HCT116 (cell line): ENCODE results near the gene INPPL1. TPM values are rescaled to one million over a fixed set of nuclear protein-coding genes. Genes with fewer than 3 reads are reported as not detected.

Experiments
- ATAC-seq: fragments of 200-7000 bp; cut with Tn5 transposase; 2 replicates; pipeline ENCODE4 v1.9.1; 2020; ENCODE audit warnings: mild to moderate bottlenecking, moderate library complexity
- BruUV-seq: library from RNA; stranded (reverse); fragments of 400-500 nt; replicated peaks from 2 replicates; lab custom pipeline; 2021; lab: Mats Ljungman, UMichigan
- CTCF ChIA-PET: fragments of 300-600 bp; sonication (Branson Sonifier 250); formaldehyde crosslinking; loops from one replicate; lab custom pipeline; 2021; ENCODE audit warnings: antibody characterized with exemption; lab: Charles Lee
- POLR2A ChIA-PET: fragments of 300-600, 350-600 bp; sonication (Branson Sonifier 250); formaldehyde crosslinking; loops from one replicate; lab custom pipeline; 2021; ENCODE audit warnings: antibody characterized with exemption; lab: Charles Lee
- RAD21 ChIA-PET, 2 experiments: fragments of 300-600 bp; sonication (Branson Sonifier 250); formaldehyde crosslinking; loops; one replicate each; lab custom pipeline; 2023; ENCODE audit warnings: low total read pairs in 2 of 2; ENCODE audit not compliant: uncharacterized antibody in 2 of 2, unreplicated experiment in 2 of 2, low non-redundant PET in 1 of 2; lab: Charles Lee
- DNase-seq: peaks from one replicate; pipeline ENCODE4 v3.0.0-alpha.2; 2010; ENCODE audit warnings: low read depth, low spot score
- H2AFZ ChIP-seq: fragments of 200-600 bp; shearing (Covaris generic), sonication (generic); 2 replicates; pipeline ENCODE4 v1.6.1; 2017; ENCODE audit warnings: low read depth, mixed run types, mixed read lengths, antibody characterized with exemption, low read length; ENCODE audit not compliant: poor library complexity, severe bottlenecking
- H3K27ac ChIP-seq: 2 replicates; pipeline ENCODE4 v1.5.1; 2012; ENCODE audit warnings: low read depth, low read length
- H3K27me3 ChIP-seq: fragments of 200-600 bp; sonication (generic); 2 replicates; pipeline ENCODE4 v1.6.1; 2016; ENCODE audit warnings: mixed run types, low read length, mixed read lengths; ENCODE audit not compliant: insufficient read depth
- H3K36me3 ChIP-seq, 2 experiments: fragments of 200-500 bp in 1 of 2; fragments of 200-600 bp in 1 of 2; sonication (Bioruptor generic) in 1 of 2; sonication (generic) in 1 of 2; 2 replicates each; pipeline versions ENCODE4 v1.5.1 to v1.6.1; 2014 to 2016; ENCODE audit warnings: low read length in 2 of 2, inconsistent platforms in 1 of 2, mixed read lengths in 1 of 2, mixed run types in 1 of 2; ENCODE audit not compliant: insufficient read depth in 2 of 2, control insufficient read depth in 1 of 2
- H3K4me1 ChIP-seq, 2 experiments: fragments of 200-600 bp in 1 of 2; sonication (generic) in 1 of 2; 2 replicates each; pipeline versions ENCODE4 v1.5.1 to v1.6.1; 2012 to 2017; ENCODE audit warnings: low read length in 2 of 2, inconsistent platforms in 1 of 2, mild to moderate bottlenecking in 1 of 2, mixed read lengths in 1 of 2, mixed run types in 1 of 2, moderate library complexity in 1 of 2; ENCODE audit not compliant: insufficient read depth in 2 of 2, control insufficient read depth in 1 of 2
- H3K4me2 ChIP-seq: fragments of 200-600 bp; sonication (generic); 2 replicates; pipeline ENCODE4 v1.6.1; 2017; ENCODE audit warnings: mixed run types, low read length, mixed read lengths
- H3K4me3 ChIP-seq, 2 experiments: fragments of 200-600 bp in 1 of 2; sonication (generic) in 1 of 2; replicated peaks in 1 of 2; 2 replicates each; pipeline ENCODE4 v1.5.1; 2011 to 2016; ENCODE audit warnings: low read length in 2 of 2, control low read depth in 1 of 2, low read depth in 1 of 2, mild to moderate bottlenecking in 1 of 2, mixed read lengths in 1 of 2, mixed run types in 1 of 2
- H3K79me2 ChIP-seq: fragments of 200-600 bp; sonication (generic); 2 replicates; pipeline ENCODE4 v1.6.1; 2017; ENCODE audit warnings: mild to moderate bottlenecking, mixed run types, low read length, moderate library complexity, mixed read lengths; ENCODE audit not compliant: insufficient read depth
- H3K9ac ChIP-seq: fragments of 200-600 bp; sonication (generic); 2 replicates; pipeline ENCODE4 v1.6.1; 2016; ENCODE audit warnings: low read length, mixed read lengths
- H3K9me2 ChIP-seq: fragments of 200-600 bp; sonication (generic), shearing (Covaris generic); 2 replicates; pipeline ENCODE4 v1.6.1; 2017; ENCODE audit warnings: mixed run types, mild to moderate bottlenecking, moderate library complexity; ENCODE audit not compliant: insufficient read depth
- H3K9me3 ChIP-seq, 2 experiments: fragments of 200-500 bp in 1 of 2; fragments of 200-600 bp in 1 of 2; sonication (Bioruptor generic) in 1 of 2; sonication (generic) in 1 of 2; 2 replicates each; pipeline ENCODE4 v1.6.1; 2014 to 2017; ENCODE audit warnings: low read length in 2 of 2, mixed read lengths in 2 of 2, inconsistent platforms in 1 of 2, low read depth in 1 of 2, mild to moderate bottlenecking in 1 of 2, mixed run types in 1 of 2, moderate library complexity in 1 of 2; ENCODE audit not compliant: control insufficient read depth in 1 of 2, insufficient read depth in 1 of 2
- H4K20me1 ChIP-seq: fragments of 200-600 bp; sonication (generic), shearing (Covaris generic); 2 replicates; pipeline ENCODE4 v1.6.1; 2017; ENCODE audit warnings: mixed run types, mild to moderate bottlenecking, moderate library complexity; ENCODE audit not compliant: insufficient read depth
- ATF3 ChIP-seq: IDR thresholded peaks from 2 replicates; pipeline ENCODE4 v1.6.1; 2012
- CBX3 ChIP-seq: IDR thresholded peaks from 2 replicates; pipeline ENCODE4 v1.6.1; 2012; ENCODE audit warnings: low read depth
- CTCF ChIP-seq, 3 experiments: fragments of 200-600 bp in 1 of 3; sonication (generic) in 1 of 3; IDR thresholded peaks in 2 of 3; conservative IDR thresholded peaks in 1 of 3; 2 replicates each; pipeline ENCODE4 v1.5.1; 2012 to 2017; ENCODE audit warnings: low read depth in 2 of 3, low read length in 2 of 3, antibody characterized with exemption in 1 of 3, borderline replicate concordance in 1 of 3, control low read depth in 1 of 3, mild to moderate bottlenecking in 1 of 3, mixed read lengths in 1 of 3, mixed run types in 1 of 3, moderate library complexity in 1 of 3; ENCODE audit not compliant: insufficient read depth in 1 of 3
- EGR1 ChIP-seq: IDR thresholded peaks from 2 replicates; pipeline ENCODE4 v1.6.1; 2012; ENCODE audit warnings: low read depth
- ELF1 ChIP-seq: IDR thresholded peaks from 2 replicates; pipeline ENCODE4 v1.6.1; 2012; ENCODE audit warnings: low read depth, borderline replicate concordance
- EZH2 ChIP-seq: fragments of 200-600 bp; sonication (generic); IDR thresholded peaks from 2 replicates; pipeline ENCODE4 v1.6.1; 2017; ENCODE audit warnings: antibody characterized with exemption, mixed run types
- EZH2phosphoT487 ChIP-seq: fragments of 200-600 bp; IDR thresholded peaks from 2 replicates; pipeline ENCODE4 v1.6.1; 2018; ENCODE audit warnings: antibody characterized with exemption, borderline replicate concordance
- FOSL1 ChIP-seq: IDR thresholded peaks from 2 replicates; pipeline ENCODE4 v1.6.1; 2012; ENCODE audit warnings: low read depth
- JUND ChIP-seq: IDR thresholded peaks from 2 replicates; pipeline ENCODE4 v1.6.1; 2012
- MAX ChIP-seq: IDR thresholded peaks from 2 replicates; pipeline ENCODE4 v1.6.1; 2012
- POLR2A ChIP-seq: IDR thresholded peaks from 2 replicates; pipeline ENCODE4 v1.7.0; 2011; ENCODE audit warnings: borderline replicate concordance; ENCODE audit not compliant: insufficient read depth, insufficient read length; ENCODE audit errors: extremely low read depth
- POLR2AphosphoS5 ChIP-seq: IDR thresholded peaks from 2 replicates; pipeline ENCODE4 v1.6.1; 2011; ENCODE audit warnings: mild to moderate bottlenecking, low read depth, low read length, moderate library complexity
- SIN3A ChIP-seq: IDR thresholded peaks from 2 replicates; pipeline ENCODE4 v1.6.1; 2012; ENCODE audit warnings: low read depth
- SP1 ChIP-seq: IDR thresholded peaks from 2 replicates; pipeline ENCODE4 v1.6.1; 2012; ENCODE audit warnings: low read depth
- YY1 ChIP-seq: IDR thresholded peaks from 2 replicates; pipeline ENCODE4 v1.6.1; 2011; ENCODE audit warnings: low read length, low read depth, moderate library complexity, mild to moderate bottlenecking; ENCODE audit not compliant: insufficient replicate concordance; ENCODE audit errors: extremely low read depth
- ZFX ChIP-seq: fragments of 450-650 bp; IDR thresholded peaks from 2 replicates; pipeline ENCODE4 v1.6.1; 2017
- ZNF274 ChIP-seq: fragments of 200-500 bp; sonication (Bioruptor generic); IDR thresholded peaks from 2 replicates; pipeline ENCODE4 v1.6.1; 2014; ENCODE audit warnings: mild to moderate bottlenecking, low read depth, low read length, inconsistent platforms
- intact Hi-C: fragments of 100-400 bp; cut with micrococcal nuclease; formaldehyde crosslinking; loops from 2 replicates; pipeline ENCODE4 v1.10.0; 2022
- total RNA-seq: library from RNA; stranded (reverse); gene quantifications from one replicate; pipeline ENCODE4 v1.2.1, GENCODE V29; 2021; ENCODE audit not compliant: unreplicated experiment

The INPPL1 gene
- total RNA-seq, 1 experiment from 2014 or later = 132 TPM

GRCh38 chr11:72240461-72241290 lies 16.1 kb downstream of the INPPL1 start:
- ChIA-PET CTCF (interaction anchor here (1.0 kb wide), 1 partner anchor 191 kb away, joined by 3 read pairs; no protein-coding TSS in a partner anchor), POLR2A (no interaction called here), RAD21 (no interaction called here)
- H3K9me3 ChIP-seq = no peaks in the 10 kb centered on the region
- H3K27me3 ChIP-seq = no peaks in the 10 kb centered on the region
- H3K4me3 ChIP-seq = no peak overlapping the region
- H2AFZ ChIP-seq = no peak overlapping the region
- TF ChIP-seq CTCF (IDR thresholded peaks at IDR 0.05 in 2 of 3, conservative IDR thresholded peaks at IDR 0.05 in 1 of 3; ENCODE audit: borderline replicate concordance in 1 of 3, insufficient read depth in 1 of 3, low read depth in 2 of 3, low read length in 2 of 3) = no peak
- no peak for TF ChIP-seq JUND
- H3K9me2 ChIP-seq = no peaks in the 10 kb centered on the region
- H3K36me3 ChIP-seq = peaks cover 5 to 6% of the 10 kb centered on the region in 2 experiments; a peak in 2 of 4 replicates
- H3K79me2 ChIP-seq = no peaks in the 10 kb centered on the region
- no TSS peak for BruUV-seq
- ATAC-seq = no peak
- intact Hi-C loops = no loop called here
- no peak overlapping the region for H3K27ac ChIP-seq
- H3K4me1 ChIP-seq = peaks cover 0 to 4% of the 10 kb centered on the region in 2 experiments; a peak in 1 of 4 replicates
- DNase-seq = no peak
- no peaks in the 10 kb centered on the region for H4K20me1 ChIP-seq
- no peak overlapping the region for H3K4me2 ChIP-seq
- H3K9ac ChIP-seq = no peak overlapping the region

GRCh38 chr11:72241291-72241781 lies 16.8 kb downstream of the INPPL1 start:
- Histone ChIP-seq H3K9me3 (no peaks in the 10 kb centered on the region), H3K36me3 (peaks cover 4 to 5% of the 10 kb centered on the region in 2 experiments; a peak in 2 of 4 replicates), H2AFZ (no peak overlapping the region), H3K27me3 (no peaks in the 10 kb centered on the region), H3K9me2 (no peaks in the 10 kb centered on the region), H3K79me2 (no peaks in the 10 kb centered on the region), H3K4me3 (no peak overlapping the region), H3K9ac (no peak overlapping the region), H4K20me1 (no peaks in the 10 kb centered on the region), H3K27ac (no peak overlapping the region), H3K4me1 (peaks cover 0 to 4% of the 10 kb centered on the region in 2 experiments; a peak in 1 of 4 replicates), H3K4me2 (no peak overlapping the region)
- ChIA-PET POLR2A (no interaction called here), CTCF (interaction anchor here (1.0 kb wide), 1 partner anchor 190 kb away, joined by 3 read pairs; no protein-coding TSS in a partner anchor), RAD21 (no interaction called here)
- no TSS peak for BruUV-seq
- intact Hi-C loops = no loop called here
- DNase-seq = no peak
- no peak for ATAC-seq
- TF ChIP-seq POLR2A = no peak
- no peak for TF ChIP-seq CBX3
- no peak for TF ChIP-seq MAX
- no peak for TF ChIP-seq FOSL1
- TF ChIP-seq SIN3A = no peak
- TF ChIP-seq EZH2phosphoT487 = no peak
- TF ChIP-seq ZNF274 = no peak
- no peak for TF ChIP-seq ELF1
- no peak for TF ChIP-seq EGR1
- TF ChIP-seq ZFX = no peak
- no peak for TF ChIP-seq ATF3
- no peak for TF ChIP-seq POLR2AphosphoS5
- TF ChIP-seq SP1 = no peak
- TF ChIP-seq YY1 = no peak
- no peak for TF ChIP-seq EZH2
